ENCODE results near the gene MFF.

MFF gene

GRCh38 chr2:227296671-227297405 is 28.2 kb upstream of the MFF start:
- TF ChIP-seq CTCF (IDR thresholded peaks at IDR 0.05): no peak

GRCh38 chr2:227301523-227301922 is 23.5 kb upstream of the MFF start:
- TF ChIP-seq CTCF (IDR thresholded peaks at IDR 0.05): no peak

GRCh38 chr2:227308784-227309183 is 16.3 kb upstream of the MFF start:
- TF ChIP-seq CTCF (IDR thresholded peaks at IDR 0.05): no peak

GRCh38 chr2:227310756-227311110 is 14.3 kb upstream of the MFF start:
- no peak for TF ChIP-seq CTCF (IDR thresholded peaks at IDR 0.05)

- TF ChIP-seq CTCF (IDR thresholded peaks at IDR 0.05): no peak
Observed at GRCh38 chr2:227311861-227312506, 13.1 kb upstream of the MFF start.

- no peak for TF ChIP-seq CTCF (IDR thresholded peaks at IDR 0.05)
Observed at GRCh38 chr2:227312579-227312978, 12.5 kb upstream of the MFF start.

GRCh38 chr2:227313310-227313709 is 11.7 kb upstream of the MFF start:
- no peak for TF ChIP-seq CTCF (IDR thresholded peaks at IDR 0.05)
